GM06990 (cell line): Measurements from ENCODE around the gene CNTNAP5.

ENCODE experiments used
- DNase-seq: peaks from one replicate; pipeline ENCODE4 v3.0.0-alpha.2; 2011; ENCODE audit not compliant: insufficient read length; ENCODE audit errors: extremely low read depth
- H3K27me3 ChIP-seq: replicated peaks from 2 replicates; pipeline ENCODE4 v1.6.0; 2011; ENCODE audit warnings: low read length; ENCODE audit not compliant: control insufficient read depth, insufficient read depth
- H3K36me3 ChIP-seq: 2 replicates; pipeline ENCODE4 v1.5.1; 2011; ENCODE audit warnings: low read length; ENCODE audit not compliant: control insufficient read depth, insufficient read depth
- H3K4me3 ChIP-seq: replicated peaks from 2 replicates; pipeline ENCODE4 v1.5.1; 2011; ENCODE audit warnings: low read depth, mild to moderate bottlenecking, control low read depth, low read length
- CTCF ChIP-seq: IDR thresholded peaks from 2 replicates; pipeline ENCODE4 v1.5.1; 2011; ENCODE audit warnings: low read length, control low read depth, mild to moderate bottlenecking, inconsistent platforms; ENCODE audit not compliant: insufficient read depth, poor library complexity, severe bottlenecking

Gene CNTNAP5

GRCh38 chr2:124032799-124033198 lies 7.7 kb downstream of the CNTNAP5 start:
- TF ChIP-seq CTCF = no peak
- no peak for DNase-seq
- Histone ChIP-seq H3K4me3 (no peak overlapping the region), H3K27me3 (no peaks in the 10 kb centered on the region), H3K36me3 (no peaks in the 10 kb centered on the region)

GRCh38 chr2:124034265-124034664 lies 9.2 kb downstream of the CNTNAP5 start:
- no peak for TF ChIP-seq CTCF
- DNase-seq = no peak
- Histone ChIP-seq H3K36me3 (no peaks in the 10 kb centered on the region), H3K4me3 (no peak overlapping the region), H3K27me3 (no peaks in the 10 kb centered on the region)

DNA sequence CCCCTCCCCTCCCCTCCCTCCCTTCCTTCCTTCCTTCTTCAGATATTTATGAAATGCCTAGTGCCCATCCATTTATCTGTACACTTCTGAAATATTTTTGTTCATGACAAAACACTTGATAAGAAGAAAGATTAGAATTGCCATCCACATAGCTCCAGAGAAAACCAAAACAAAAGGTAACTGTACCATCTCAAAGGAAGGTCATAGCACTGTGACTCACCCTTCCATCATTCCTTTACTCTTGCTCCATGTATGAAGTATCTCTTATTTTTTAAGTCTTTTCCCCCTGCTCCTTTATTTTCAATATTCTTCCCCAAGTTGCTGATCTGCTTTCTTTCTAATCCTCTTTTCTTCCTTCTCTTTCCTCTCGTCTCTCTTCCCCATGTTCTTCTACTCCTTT lies 9.9 kb downstream of the CNTNAP5 start:
- DNase-seq = no peak
- Histone ChIP-seq H3K4me3 (no peak overlapping the region), H3K27me3 (no peaks in the 10 kb centered on the region), H3K36me3 (no peaks in the 10 kb centered on the region)
- TF ChIP-seq CTCF = no peak

DNA sequence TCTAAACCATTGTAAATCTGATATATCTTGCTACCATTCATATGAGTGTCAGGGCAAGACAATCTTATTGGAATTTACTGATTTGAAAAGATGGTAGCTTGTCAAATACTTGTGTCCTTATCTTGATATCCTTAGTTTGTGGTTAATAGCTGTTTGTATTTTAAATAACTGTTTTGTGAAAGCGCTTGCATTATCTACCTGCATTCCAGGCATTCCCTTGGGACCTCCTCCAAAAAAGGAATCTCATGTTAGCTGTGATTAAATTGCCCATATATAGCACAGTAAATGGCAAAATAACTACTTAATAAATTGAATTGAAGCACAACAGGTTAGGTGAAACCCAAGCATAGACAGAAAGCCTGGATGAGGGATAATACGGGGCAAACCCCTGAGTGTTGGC lies 13.9 kb downstream of the CNTNAP5 start:
- DNase-seq = no peak
- no peaks in the 10 kb centered on the region for H3K36me3 ChIP-seq
- H3K4me3 ChIP-seq = no peak overlapping the region
- H3K27me3 ChIP-seq = no peaks in the 10 kb centered on the region
- TF ChIP-seq CTCF = no peak

GRCh38 chr2:124039762-124040291 lies 14.7 kb downstream of the CNTNAP5 start:
- DNase-seq = no peak
- Histone ChIP-seq H3K36me3 (no peaks in the 10 kb centered on the region), H3K4me3 (no peak overlapping the region), H3K27me3 (no peaks in the 10 kb centered on the region)
- TF ChIP-seq CTCF = no peak

DNA sequence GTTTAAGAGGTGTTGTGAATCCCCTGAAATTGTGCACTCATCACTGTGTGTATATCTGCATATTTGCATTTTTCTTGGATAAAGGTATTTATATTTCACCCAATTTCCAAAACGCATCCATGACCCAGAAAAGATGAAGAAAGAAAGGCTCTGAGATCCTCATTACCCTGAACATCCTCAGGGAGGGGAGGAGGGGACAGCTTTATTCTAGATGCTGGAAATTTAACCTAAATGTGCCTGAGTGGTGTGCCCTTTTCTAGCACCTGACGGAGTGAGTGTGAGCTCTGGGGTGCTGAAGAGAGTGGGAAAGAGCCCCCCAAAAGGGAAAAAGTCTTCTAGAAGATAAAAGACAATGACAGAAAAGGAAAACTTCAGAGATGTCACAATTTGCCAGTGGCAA lies 20.8 kb downstream of the CNTNAP5 start:
- DNase-seq = no peak
- Histone ChIP-seq H3K4me3 (no peak overlapping the region), H3K27me3 (no peaks in the 10 kb centered on the region), H3K36me3 (no peaks in the 10 kb centered on the region)
- no peak for TF ChIP-seq CTCF
